Mesenteric fat pad (tissue), 1 donor: ENCODE results near the gene MRPL53. TPM values are rescaled to one million over a fixed set of nuclear protein-coding genes. Genes with fewer than 3 reads are reported as not detected.
A peak's percentile ranks its signal among the peaks of the same experiment; 100 is the strongest.
"Not testable (repeated sequence)": the region's sequence is repeated elsewhere in the genome, so short reads cannot be mapped to it uniquely, and the experiment has no call there.

Experiments used
- DNase-seq: peaks from one replicate; pipeline ENCODE4 v3.0.0-alpha.2; 2020; ENCODE audit warnings: low spot score
- total RNA-seq: library from RNA; stranded (reverse); fragmentation: NEBNext Ultra II Directional; extraction: Animal tissue kit (Norgen Biotek cat#: 25700); gene quantifications from one replicate; pipeline ENCODE4 v1.2.1, GENCODE V29; 2021
- donor health status: DM: yes; HTN: yes; CAD: no.

Gene MRPL53
- total RNA-seq, 1 donor from 2014 or later = 102 TPM

DNA sequence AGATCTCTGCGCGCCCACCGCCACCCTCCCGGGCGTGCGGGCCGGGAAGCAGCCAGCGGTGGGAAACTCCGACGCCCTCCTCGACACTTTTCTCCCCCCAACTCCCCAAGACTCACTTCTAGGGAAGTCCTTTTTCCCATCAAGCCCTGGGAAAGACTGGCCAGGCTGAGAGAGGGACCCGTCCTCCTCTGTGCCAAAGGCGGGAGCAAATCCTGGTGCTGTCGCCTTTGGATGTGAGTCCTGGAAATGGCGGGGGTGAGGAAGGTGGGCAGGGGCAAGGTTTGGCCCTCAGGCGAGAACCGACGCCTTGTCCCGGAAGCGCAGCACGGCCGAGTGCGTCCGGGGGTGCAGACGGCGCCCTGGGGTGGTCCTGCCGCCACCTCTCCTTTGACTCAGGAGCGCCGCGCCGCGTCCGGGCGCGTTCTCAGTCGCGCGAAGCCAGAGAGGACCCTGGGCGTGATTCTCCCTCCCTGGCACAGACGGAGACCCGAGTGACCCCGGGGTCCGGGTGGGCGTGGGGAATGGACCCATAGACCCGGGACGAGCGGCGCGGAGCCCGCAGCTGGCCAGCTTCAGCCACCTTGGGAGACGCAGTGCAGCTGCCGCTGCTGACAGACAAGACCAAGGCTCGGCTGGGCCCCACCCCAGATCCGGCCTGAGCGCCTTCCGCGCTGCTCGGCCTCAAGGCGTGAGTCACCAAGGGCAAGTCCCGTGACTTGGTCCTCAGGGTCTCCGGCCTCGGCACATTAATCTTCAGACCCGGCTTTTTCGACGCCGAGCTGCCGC is 30.4 kb upstream of the MRPL53 start:
- DNase-seq = peak; percentile 96

DNA sequence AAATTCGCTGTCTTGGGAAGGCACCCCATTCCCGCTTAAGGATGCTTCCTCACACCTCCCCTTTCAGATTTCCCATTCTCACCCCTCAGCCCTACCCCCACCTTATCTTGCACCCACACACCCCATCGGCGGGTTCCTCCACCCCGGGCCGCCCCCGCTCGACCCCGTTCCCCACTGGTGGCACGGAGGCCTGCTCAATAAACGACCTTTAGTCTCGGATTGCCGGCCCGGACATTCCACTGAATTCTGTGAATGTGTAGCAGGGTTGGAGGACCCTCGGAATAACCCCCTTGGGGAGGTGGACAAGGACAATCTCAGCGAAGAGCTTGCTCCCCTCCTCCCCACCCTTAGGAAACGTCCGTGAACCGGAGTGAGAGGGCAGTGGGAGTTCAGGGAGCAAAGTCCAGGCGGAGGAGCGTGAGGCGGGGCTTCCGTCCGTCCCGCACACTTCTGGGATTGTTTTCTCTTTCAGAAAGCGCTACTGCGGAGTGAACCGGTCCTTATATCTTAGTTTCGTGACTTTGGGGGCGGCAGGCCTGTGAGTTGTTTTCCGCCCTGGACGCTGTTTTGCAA is 29.8 kb upstream of the MRPL53 start:
- DNase-seq = no peak

DNA sequence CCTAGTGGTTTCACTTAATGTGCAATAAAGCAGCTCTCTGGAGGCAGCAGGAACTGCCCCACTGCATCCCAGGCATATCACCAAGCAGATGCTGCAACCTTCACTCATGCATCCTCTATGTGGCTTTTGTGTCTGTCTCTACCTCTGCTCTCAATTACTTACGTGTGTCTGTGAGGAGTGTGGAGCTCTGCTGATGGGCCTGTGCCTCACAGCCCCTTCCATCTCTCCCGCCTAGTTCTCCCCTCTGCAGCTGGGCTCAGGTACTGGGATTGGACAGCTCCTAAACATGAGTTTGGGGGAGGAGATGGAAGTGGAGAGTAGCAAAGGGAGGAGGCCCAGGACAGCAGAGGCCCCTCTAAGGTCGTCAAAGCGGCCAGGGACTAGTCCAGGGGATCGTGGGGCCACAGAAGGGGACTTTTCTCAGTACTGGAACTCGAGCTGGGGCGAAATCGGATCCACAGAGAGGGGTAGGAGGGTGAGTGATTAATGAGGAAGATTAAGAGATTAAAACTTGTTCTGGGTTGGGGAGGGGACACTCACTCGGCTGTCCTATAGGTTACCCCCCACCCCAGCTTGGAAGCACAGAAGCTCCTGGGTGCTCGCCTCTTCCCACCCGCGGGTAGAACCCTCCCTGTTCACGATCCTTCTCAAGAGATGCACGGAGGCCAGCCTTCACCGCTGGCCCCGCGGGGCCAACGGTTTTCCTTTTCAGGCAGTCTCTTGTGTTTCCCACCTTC is 29.0 kb upstream of the MRPL53 start:
- no peak for DNase-seq

DNA sequence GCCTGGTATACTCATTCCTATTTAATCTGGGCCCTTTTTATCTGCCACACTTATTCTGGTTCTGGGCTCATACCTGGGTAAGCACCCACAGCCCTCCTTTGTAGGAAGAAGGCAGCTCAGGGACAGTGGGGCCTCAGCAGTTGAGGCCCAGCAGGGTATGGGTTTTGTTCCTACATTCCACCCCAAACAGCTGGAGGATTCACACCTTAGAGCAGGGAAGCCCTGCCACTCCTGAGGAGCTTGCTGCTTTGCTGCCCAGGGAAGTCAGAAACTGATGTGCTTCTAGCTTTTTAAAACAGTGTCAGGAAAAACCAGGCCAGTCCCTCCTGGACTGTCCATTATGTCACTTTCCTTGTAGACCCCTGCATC is 28.1 kb upstream of the MRPL53 start:
- DNase-seq = no peak

DNA sequence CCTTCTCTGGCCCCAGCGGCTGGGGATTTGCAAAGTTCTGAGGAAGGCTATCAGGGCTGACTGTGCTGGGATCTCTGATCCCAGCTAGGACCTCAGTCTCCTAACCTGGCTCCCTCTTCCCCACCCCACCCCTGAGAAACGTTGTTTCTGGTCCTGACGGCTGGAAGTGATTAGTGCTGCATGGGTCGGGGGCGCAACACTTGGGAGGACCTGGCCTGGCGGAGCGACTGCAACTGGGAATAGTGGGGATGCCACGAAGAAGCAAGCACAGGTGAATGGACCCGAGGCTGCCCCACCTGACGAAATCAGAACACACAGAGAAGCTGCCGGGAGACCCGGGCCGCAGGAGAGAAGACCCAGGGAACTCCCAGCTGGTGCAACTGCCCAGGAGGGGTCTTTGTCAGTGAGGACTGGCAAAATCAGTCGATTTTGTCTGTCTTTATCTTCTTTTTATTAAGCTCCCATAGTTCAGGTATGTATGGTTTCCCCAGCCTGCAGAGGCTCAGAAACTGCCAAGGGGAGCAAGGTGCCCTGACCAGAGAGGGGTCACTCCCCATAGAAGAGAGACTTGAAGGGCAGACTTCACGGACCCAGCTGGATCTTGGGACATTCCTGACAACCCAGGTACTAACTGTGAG is 27.6 kb upstream of the MRPL53 start:
- no peak for DNase-seq

DNA sequence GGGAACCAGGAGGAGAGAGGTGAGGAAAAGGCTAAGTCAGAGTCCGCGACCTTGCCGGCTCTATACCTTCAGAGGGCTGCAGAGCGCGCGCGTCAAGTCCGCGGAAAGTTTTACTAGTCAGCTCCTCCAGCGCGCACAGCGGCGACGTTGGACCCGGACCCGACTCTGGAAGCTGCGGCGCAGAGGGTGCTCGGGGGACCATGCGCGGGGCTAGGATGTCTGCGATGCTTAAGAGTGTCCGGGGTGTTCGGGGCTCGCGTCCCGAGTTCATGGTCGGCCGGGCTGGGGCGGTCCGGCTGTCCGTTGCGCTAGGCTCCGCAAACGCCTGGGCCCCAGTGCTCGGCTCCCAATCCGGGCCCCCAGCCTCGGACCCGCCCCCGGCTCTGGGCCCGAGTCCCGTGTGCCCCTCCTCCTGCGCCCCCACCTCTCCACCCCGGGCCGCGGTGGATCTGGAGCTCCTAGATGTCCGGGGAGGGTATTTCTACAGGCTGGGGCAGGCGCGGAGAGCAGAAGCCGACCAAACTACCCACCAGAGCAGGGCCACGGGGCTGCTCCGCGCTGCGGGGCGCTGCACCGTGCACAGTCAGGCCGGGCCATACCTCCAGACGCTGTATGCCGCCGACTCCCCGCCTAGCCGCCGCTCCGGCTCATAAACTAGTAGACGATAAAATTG is 26.9 kb upstream of the MRPL53 start, which contains the start of gene LBX2:
Gene LBX2 (minus strand): TSS at position 337 of the 673 bp plus-strand sequence. CDS start 66 bp downstream, at position 271.
- DNase-seq = no peak

DNA sequence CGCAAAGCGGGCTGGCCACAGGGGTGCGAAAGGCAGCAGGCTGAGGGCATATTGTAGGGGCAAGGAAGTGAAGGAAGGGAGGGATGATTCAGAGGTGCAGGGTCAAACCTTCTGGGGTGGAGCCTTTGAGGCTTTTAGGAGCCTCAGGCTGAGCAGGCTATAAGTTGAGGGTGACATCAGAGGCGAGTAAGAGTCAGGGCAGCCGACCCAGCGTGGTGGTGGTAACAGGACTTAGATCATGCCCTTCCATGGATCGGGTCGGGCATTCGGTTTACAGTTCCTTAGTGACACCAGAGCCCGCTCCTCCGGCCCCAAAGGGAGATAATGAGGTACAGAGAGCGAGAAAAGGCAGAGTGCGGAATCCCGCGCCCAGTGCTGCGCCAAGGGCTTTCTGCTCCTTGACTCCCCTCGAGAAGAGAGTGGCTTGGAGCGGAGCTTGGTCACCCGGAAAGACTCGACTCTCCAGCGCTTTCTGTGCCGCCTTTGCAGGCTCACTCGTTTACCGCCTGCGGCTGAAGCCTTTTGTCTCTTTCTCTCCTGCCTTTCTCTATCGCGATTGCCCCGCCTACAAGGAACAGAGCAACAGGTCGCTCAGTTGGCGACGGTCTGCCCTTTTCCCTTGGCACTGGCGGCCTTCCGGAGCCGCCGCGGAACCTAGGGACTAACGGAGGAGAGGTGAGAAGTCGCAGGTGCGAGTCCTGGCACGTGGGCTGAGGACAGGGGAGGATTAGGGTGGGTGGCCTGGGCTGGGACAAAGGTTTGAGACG is 26.2 kb upstream of the MRPL53 start:
- DNase-seq = no peak

DNA sequence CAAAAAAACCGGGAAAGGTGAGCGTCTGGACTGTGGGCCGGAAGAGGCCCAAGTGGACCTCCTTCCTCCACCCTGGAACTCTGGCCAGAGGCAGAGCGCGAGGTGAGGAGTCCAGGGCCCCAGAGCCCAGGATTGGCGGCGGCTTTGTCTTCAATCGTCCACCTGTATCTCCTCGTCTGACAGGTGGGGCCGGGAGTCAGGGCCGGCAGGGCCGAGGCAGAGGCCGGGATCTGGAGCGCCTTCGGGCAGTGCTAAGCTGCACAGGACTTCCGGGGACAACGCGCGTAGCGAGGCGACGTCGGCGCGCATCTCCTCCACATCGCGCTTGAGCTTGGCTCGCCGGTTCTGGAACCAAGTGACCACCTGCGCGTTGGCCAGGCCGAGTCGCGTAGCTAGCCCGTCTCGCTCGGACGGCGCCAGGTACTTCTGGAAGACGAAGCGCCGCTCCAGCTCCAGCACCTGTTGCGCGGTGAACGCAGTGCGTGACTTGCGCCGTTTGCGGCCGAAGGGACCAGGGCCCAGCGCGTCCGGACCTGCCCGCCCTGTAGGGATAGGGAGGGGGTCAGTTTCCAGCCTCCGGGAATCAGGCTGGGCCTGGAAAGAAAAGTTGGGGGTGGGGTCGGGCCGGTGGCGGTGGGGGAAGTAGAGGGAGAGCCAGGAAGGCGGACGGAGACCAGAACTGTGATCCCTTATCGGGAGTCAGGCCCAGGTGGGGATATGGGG is 25.5 kb upstream of the MRPL53 start:
- no peak for DNase-seq

DNA sequence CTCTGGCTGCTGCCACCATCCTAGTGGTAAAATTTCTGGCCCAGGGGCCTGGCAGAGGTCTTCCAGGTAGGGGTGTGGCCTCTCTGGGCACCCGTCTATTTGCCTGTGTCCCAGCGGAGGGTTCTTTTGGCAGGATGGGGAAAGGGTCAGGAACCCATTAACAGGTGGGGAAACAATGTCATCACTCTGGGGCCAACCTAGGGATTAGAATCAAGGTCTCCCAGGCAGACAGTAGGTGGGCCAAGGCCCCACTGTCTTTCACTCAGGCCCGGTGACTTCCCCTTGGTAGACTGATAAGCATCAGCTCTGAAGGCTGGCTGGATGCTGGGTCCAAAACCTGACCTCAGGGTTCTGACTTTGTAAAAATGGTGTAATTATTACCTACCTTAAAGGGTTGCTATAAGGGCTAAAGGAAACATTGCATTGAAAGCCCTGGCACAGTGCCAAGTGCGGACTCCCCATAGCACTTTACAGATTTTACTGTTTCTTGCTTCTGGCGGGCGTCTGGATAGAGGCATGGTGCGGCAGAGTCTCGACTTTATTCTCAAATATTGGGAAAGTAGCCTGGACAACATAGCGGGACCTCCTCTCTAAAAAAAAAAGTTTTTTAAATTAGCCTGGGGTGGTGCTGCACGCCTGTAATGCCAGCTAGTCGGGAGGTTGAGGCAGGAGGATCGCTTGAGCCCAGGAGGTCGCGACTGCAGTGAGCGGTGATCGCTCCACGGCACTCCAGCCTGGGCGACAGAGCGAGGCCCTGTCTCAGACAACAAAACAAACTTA is 24.7 kb upstream of the MRPL53 start:
- no peak for DNase-seq

DNA sequence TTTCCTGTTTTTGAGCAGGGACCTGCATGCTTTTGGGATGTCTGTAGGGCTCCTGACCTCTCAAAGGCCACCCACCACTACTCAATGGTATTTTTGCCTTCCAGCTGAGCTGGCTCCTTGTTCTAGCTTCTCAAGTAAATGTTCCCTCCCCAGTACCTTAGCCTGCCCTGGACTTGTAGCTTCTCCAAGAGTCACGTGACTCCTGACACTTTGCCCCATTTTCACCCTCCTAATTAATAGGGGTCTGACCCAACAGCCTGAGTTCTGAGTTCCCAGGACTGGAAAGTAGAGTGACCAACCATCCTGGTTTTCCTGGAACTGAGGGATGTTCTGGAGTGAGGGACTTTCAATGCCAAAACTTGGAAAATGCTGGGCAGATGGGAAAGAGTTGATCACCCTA is 23.0 kb upstream of the MRPL53 start:
- DNase-seq = no peak

DNA sequence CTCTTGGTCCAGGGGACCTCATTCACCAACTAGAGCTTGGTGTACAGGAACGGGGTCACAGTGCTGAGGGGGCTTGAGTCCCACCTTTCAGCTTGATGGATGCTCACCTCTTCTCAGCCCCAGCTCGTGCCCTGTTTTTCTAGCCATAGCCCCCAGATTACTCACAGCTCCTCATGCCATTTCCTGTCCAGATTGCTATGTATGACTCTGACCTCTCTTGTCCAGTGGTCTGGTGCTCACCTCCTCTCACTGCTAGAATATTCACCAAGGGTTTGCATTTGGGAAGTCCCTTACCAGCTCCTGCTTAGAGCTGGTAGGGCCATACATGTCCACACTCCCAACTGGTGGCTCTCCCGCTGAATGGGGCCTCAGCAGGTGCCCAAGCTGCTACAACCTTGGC is 21.1 kb upstream of the MRPL53 start:
- DNase-seq = no peak

DNA sequence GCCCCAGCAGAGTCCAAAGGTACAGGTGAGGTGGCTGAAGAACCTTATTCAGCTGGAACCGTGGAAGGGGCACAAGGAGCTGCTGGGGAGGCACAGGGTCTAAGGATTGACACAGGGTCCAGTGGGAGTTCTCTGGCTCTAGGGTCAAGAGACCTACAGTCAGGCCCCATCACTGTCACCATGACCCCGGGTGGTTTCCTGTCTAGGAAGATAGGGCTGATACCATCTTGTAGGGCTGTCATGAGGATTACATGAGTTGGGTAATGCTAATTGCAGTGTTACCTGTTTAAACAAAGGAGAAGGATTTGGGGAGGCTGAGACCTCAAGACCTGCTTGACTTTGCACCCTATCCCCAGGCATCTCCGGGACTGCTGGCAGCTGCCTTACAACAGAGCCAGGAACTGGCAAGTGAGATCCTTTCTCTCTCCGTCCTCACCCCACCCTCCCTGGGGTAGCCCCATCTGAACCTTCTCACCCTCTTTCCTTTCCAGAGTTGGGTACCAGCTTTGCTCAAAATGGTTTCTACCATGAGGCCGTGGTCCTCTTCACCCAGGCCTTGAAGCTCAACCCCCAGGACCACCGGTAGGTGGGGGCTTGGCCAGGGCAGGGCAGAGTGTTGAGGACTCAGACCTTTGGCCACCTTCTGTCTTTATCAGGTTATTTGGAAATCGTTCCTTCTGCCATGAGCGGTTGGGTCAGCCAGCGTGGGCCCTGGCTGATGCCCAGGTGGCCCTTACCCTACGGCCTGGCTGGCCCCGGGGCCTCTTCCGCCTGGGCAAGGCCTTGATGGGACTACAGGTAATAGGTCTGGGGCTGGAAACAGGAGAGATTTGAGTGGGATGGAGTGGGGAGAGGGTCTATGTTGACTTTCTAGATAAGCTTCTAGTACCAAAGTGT is 19.4 kb upstream of the MRPL53 start:
- no peak for DNase-seq

DNA sequence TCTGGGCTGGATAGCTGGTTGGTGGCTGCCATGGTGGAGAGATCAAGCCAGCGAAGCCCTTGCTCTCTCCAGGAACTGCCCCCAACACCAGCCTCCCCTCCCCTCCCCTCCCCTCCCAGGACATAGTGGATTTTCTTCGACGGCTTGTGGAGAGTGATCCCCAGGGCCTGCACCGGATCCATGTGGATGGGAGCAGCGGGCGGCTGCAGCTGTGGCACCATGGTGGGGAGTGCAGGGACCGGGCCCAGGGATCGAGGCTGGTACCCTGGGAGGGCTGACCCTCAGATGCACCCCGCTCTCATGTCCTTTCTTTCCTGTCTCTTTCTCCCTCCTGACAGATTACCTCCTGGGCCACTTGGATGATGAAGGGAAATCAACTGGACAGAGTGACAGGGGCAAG is 17.4 kb upstream of the MRPL53 start:
- no peak for DNase-seq

DNA sequence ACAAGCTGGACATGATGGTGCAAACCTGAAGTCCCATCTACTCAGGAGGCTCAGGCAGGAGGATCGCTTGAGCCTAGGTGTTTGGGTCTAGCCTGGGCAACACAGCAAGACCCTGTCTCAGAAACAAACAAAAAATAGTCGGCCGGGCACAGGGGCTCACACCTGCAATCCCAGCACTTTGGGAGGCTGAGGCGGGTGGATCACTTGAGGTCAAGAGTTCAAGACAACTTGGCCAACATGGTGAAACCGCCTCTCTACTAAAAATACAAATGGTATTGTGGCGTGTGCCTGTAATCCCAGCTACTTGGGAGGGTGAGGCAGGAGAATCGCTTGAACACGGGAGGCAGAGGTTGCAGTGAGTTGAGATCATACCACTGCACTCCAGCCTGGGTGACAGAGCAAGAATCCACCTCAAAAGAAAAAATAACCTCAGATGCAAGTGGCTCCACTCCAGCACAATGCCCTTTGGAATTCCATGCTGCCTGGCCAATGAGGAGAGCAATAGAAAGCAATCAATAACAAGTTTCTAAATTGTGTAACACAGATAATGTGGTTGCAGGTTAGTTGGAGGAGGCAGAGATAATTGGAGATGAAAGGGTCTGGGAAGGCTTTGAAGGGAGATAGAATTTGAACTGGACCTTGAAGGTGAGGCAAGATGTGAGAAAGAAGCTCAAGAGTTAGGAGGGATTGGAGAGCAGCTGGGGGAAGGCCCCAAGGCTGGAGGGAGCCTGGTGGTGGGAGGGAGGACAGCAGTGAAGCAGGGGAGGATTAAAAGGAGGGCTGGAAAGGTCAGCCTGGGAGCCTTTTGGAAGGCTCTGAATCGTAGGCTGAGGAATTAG is 16.4 kb upstream of the MRPL53 start:
- no peak for DNase-seq

DNA sequence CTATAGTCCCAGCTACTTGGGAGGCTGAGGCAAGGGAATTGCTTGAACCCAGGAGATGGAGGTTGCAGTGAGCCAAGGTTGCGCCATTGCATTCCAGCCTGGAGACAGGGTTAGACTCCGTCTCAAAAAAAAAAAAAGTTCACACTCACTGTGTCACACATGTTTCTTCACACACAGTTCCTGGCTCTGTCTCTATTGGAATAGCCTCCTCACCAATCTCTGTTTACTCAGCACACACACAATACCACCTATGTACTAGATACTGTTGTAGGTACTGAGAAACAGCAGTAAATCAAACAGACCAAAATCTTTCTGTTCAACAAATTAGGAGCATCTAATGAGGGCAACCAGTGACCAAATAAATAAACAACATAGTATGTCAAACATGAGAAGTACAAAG is 13.7 kb upstream of the MRPL53 start:
- DNase-seq = no peak

DNA sequence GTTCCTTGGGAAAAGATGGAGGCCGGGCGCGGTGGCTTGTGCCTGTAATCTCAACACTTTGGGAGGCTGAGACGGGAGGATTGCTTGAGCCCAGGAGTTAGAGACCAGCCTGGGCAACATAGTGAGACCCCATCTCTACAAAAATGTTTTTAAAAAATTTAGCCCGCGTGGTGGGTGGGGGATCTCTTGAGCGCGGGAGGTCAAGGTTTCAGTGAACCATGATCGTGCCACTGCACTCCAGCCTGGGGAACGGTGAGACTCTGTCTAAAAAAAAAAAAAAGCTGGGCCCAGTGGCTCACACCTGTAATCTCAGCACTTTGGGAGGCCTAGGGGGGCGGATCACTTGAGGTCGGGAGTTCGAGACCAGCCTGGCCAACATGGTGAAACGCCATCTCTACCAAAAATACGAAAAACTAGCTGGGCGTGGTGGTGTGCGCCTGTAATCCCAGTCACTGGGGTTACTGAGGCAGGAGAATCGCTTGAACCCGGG is 11.2 kb upstream of the MRPL53 start:
- not testable (repeated sequence) for DNase-seq
